Left lung (tissue), 10 donors: ENCODE measurements around the gene NARF. TPM values are rescaled to one million over a fixed set of nuclear protein-coding genes. Genes with fewer than 3 reads are reported as not detected.

Source experiments
- ATAC-seq: fragments of 200-7000 bp; cut with Tn5 transposase; one replicate; pipeline ENCODE4 v1.9.1; 2020; ENCODE audit warnings: moderate library complexity
- DNase-seq, 4 donors: peaks; one replicate each; pipeline ENCODE4 v3.0.0-alpha.2; 2013 to 2020
- H3K27ac ChIP-seq, 2 donors: fragments of 200-600 bp; sonication (generic) in 1 of 2; one replicate each; pipeline versions ENCODE4 v1.5.0 to v1.8.0; 2020 to 2021
- H3K27me3 ChIP-seq, 2 donors: fragments of 200-600 bp; sonication (generic) in 1 of 2; one replicate each; pipeline versions ENCODE4 v1.5.0 to v1.8.0; 2020 to 2021
- H3K36me3 ChIP-seq, 2 donors: fragments of 200-600 bp; sonication (generic) in 1 of 2; one replicate each; pipeline versions ENCODE4 v1.5.0 to v1.8.0; 2020 to 2021
- H3K4me1 ChIP-seq, 2 donors: fragments of 200-600 bp; one replicate each; pipeline ENCODE4 v1.8.0; 2021
- H3K4me3 ChIP-seq, 2 donors: fragments of 200-600 bp; sonication (generic) in 1 of 2; one replicate each; pipeline versions ENCODE4 v1.5.0 to v1.8.0; 2020 to 2021; ENCODE audit warnings: mild to moderate bottlenecking in 1 of 2
- H3K9me3 ChIP-seq, 2 donors: fragments of 200-600 bp; sonication (generic) in 1 of 2; one replicate each; pipeline versions ENCODE4 v1.5.0 to v1.8.0; 2020 to 2021
- intact Hi-C, 2 donors: fragments of 100-400 bp; cut with DNase I; formaldehyde crosslinking; loops; one replicate each; pipeline versions ENCODE4 v1.11.2 to v1.14.2; 2022
- polyA plus RNA-seq, 6 donors: library from polyadenylated mRNA; unstranded; fragments of 120-200 nt; gene quantifications; one replicate each; pipeline ENCODE4 v1.2.1, GENCODE V29; 2013; ENCODE audit not compliant: insufficient read length in 6 of 6
- total RNA-seq, 2 donors: library from RNA; stranded (reverse); fragmentation: NEBNext Ultra II Directional; extraction: Animal tissue kit (Norgen Biotek cat#: 25700); gene quantifications; one replicate each; pipeline ENCODE4 v1.2.1, GENCODE V29; 2021
- TF ChIP-seq, protein P1 (sequence below), 2 donors: fragments of 200-600 bp; sonication (generic) in 1 of 2; IDR thresholded peaks; one replicate each; pipeline versions ENCODE4 v1.5.0 to v1.8.0; 2021; ENCODE audit warnings: antibody characterized with exemption in 2 of 2
- donor health status: DM: no; HTN: yes; CAD: no.
- donor health status: DM: no; HTN: no; CAD: no.

The NARF gene
- total and polyA plus RNA-seq, 8 donors, result 38.9 to 128 (median 112) TPM

GRCh38 chr17:82439829-82440365 is 18.6 kb upstream of the NARF start:
- Histone ChIP-seq H3K27me3 (no peaks in the 10 kb centered on the region), H3K9me3 (no peaks in the 10 kb centered on the region), H3K27ac (peak overlapping the region; percentile 2 to 77), H3K4me1 (peaks cover 0 to 27% of the 10 kb centered on the region in 2 donors), H3K4me3 (no peak overlapping the region), H3K36me3 (peaks cover 0 to 74% of the 10 kb centered on the region in 2 donors)
- intact Hi-C loops, result no loop called here
- no peak for DNase-seq
- TF ChIP-seq, protein P1, sequence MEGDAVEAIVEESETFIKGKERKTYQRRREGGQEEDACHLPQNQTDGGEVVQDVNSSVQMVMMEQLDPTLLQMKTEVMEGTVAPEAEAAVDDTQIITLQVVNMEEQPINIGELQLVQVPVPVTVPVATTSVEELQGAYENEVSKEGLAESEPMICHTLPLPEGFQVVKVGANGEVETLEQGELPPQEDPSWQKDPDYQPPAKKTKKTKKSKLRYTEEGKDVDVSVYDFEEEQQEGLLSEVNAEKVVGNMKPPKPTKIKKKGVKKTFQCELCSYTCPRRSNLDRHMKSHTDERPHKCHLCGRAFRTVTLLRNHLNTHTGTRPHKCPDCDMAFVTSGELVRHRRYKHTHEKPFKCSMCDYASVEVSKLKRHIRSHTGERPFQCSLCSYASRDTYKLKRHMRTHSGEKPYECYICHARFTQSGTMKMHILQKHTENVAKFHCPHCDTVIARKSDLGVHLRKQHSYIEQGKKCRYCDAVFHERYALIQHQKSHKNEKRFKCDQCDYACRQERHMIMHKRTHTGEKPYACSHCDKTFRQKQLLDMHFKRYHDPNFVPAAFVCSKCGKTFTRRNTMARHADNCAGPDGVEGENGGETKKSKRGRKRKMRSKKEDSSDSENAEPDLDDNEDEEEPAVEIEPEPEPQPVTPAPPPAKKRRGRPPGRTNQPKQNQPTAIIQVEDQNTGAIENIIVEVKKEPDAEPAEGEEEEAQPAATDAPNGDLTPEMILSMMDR (IDR thresholded peaks at IDR 0.05), result no peak
- ATAC-seq, result no peak

GRCh38 chr17:82440469-82440981 is 18.0 kb upstream of the NARF start:
- Histone ChIP-seq H3K4me3 (no peak overlapping the region), H3K4me1 (peaks cover 3 to 34% of the 10 kb centered on the region in 2 donors), H3K27me3 (no peaks in the 10 kb centered on the region), H3K9me3 (no peaks in the 10 kb centered on the region), H3K36me3 (peaks cover 0 to 75% of the 10 kb centered on the region in 2 donors), H3K27ac (peak overlapping the region; percentile 2 to 77)
- intact Hi-C loops, result no loop called here
- peak; percentile 29 for ATAC-seq
- TF ChIP-seq, protein P1 (IDR thresholded peaks at IDR 0.05), result no peak
- DNase-seq, result peak in 1 of 4 donors; percentile 81

DNA sequence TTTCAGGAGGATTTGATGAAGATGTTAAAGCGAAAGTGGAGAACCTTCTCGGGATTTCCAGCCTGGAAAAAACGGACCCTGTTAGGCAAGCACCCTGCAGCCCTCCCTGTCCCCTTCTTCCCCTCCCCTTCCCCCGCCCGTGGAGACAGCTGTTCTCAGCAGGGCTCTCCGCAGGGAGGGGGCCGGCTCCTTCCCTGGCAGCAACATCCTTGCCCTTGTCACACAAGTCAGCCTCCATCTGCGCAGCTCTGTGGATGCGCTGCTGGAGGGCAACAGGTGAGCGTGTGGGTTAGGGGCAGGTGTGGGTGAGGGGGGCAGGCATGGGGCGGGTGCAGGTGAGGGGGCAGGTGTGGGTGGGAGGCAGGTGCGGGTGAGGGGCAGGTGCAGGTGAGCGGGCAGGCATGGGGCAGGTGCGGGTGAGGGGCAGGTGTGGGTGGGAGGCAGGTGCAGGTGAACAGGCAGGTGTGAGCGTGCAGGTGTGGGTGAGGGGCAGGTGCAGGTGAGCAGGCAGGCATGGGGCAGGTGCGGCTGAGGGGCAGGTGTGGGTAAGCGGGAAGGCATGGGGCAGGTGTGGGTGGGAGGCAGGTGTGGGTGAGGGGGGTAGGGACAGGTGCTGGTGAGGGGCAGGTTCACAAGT is 17.4 kb upstream of the NARF start:
- peak in 1 of 4 donors; percentile 60 for DNase-seq
- Histone ChIP-seq H3K27me3 (no peaks in the 10 kb centered on the region), H3K27ac (peak overlapping the region; percentile 2 to 77), H3K9me3 (no peaks in the 10 kb centered on the region), H3K4me3 (no peak overlapping the region), H3K36me3 (peaks cover 0 to 75% of the 10 kb centered on the region in 2 donors), H3K4me1 (peaks cover 3 to 40% of the 10 kb centered on the region in 2 donors)
- ATAC-seq, result peak; percentile 17
- TF ChIP-seq, protein P1 (IDR thresholded peaks at IDR 0.05), result no peak
- intact Hi-C loops, result no loop called here

DNA sequence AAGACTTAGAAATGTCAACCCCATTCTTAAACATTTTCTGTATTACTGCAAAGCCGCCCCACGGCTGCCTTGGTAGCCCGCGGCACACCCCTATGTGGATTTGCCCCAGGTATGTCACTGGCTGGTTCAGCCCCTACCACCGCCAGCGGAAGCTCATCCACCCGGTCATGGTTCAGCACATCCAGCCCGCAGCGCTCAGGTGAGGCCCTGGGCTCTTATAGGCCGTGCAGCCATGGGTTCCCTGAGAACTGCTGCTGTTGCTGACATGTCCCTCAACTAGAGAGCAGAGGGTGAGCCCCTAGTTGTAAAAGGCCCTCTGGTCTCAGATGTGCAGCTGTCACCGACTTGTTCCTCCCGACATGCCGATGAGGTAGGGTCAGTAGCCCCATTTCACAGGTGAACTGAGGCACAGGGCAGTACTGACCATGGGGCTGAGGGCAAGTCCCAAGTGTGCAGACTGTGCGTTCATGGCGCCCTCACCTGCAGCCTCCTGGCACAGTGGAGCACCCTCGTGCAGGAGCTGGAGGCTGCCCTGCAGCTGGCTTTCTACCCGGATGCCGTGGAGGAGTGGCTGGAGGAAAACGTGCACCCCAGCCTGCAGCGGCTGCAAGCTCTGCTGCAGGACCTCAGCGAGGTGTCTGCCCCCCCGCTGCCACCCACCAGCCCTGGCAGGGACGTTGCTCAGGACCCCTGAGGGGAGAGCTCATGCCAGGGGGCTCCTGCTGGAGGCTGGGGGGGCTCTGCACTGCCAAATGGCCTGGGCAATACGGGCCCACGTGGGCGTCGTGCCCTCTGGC is 16.7 kb upstream of the NARF start:
- Histone ChIP-seq H3K27ac (no peak overlapping the region), H3K9me3 (no peaks in the 10 kb centered on the region), H3K36me3 (peaks cover 0 to 74% of the 10 kb centered on the region in 2 donors), H3K4me1 (peaks cover 3 to 47% of the 10 kb centered on the region in 2 donors), H3K4me3 (no peak overlapping the region), H3K27me3 (no peaks in the 10 kb centered on the region)
- no peak for ATAC-seq
- intact Hi-C loops, result no loop called here
- TF ChIP-seq, protein P1 (IDR thresholded peaks at IDR 0.05), result no peak
- peak in 1 of 4 donors; percentile 72 for DNase-seq
